OCI-LY1 (cell line): Measurements from ENCODE around the gene MAZ.

Experiments
- H2AFZ ChIP-seq: fragments of 200-600 bp; sonication (generic), shearing (Covaris generic); 2 replicates; pipeline ENCODE4 v1.6.0; 2014; ENCODE audit warnings: antibody characterized with exemption, mild to moderate bottlenecking, low read length
- H3F3A ChIP-seq: fragments of 200-600 bp; sonication (generic), shearing (Covaris generic); 2 replicates; pipeline ENCODE4 v1.6.0; 2014; ENCODE audit warnings: mild to moderate bottlenecking, antibody characterized with exemption, low read length, moderate library complexity; ENCODE audit not compliant: insufficient read depth
- H3K27ac ChIP-seq: fragments of 200-600 bp; sonication (generic); 2 replicates; pipeline ENCODE4 v1.5.1; 2014; ENCODE audit warnings: low read length, mixed run types, mild to moderate bottlenecking, low read depth; ENCODE audit not compliant: poor library complexity, severe bottlenecking
- H3K27me3 ChIP-seq: fragments of 200-600 bp; sonication (generic); 2 replicates; pipeline ENCODE4 v1.6.0; 2014; ENCODE audit warnings: antibody characterized with exemption, mild to moderate bottlenecking, low read length, moderate library complexity; ENCODE audit not compliant: insufficient read depth
- H3K36me3 ChIP-seq: fragments of 200-600 bp; sonication (generic); 2 replicates; pipeline ENCODE4 v1.6.1; 2014; ENCODE audit warnings: mild to moderate bottlenecking, antibody characterized with exemption, low read length, moderate library complexity, mixed read lengths; ENCODE audit not compliant: insufficient read depth
- H3K4me1 ChIP-seq: fragments of 200-600 bp; sonication (generic); 2 replicates; pipeline ENCODE4 v1.5.1; 2014; ENCODE audit warnings: mild to moderate bottlenecking, low read length, moderate library complexity; ENCODE audit not compliant: insufficient read depth, severe bottlenecking
- H3K4me2 ChIP-seq: fragments of 200-600 bp; sonication (generic), shearing (Covaris generic); 2 replicates; pipeline ENCODE4 v1.6.1; 2014; ENCODE audit warnings: low read length
- H3K4me3 ChIP-seq: fragments of 200-600 bp; sonication (generic); 2 replicates; pipeline ENCODE4 v1.5.1; 2014; ENCODE audit warnings: low read length, low read depth, mild to moderate bottlenecking, mixed read lengths; ENCODE audit not compliant: poor library complexity, severe bottlenecking
- H3K79me2 ChIP-seq: fragments of 200-600 bp; shearing (Covaris generic); 2 replicates; pipeline ENCODE4 v1.6.1; 2016; ENCODE audit warnings: mixed run types, low read length, mixed read lengths; ENCODE audit not compliant: insufficient read depth
- H3K9ac ChIP-seq: fragments of 200-600 bp; sonication (generic), shearing (Covaris generic); 2 replicates; pipeline ENCODE4 v1.6.1; 2014; ENCODE audit warnings: mild to moderate bottlenecking, low read length, mixed read lengths
- H3K9me2 ChIP-seq: fragments of 200-600 bp; sonication (generic), shearing (Covaris generic); 2 replicates; pipeline ENCODE4 v1.6.1; 2014; ENCODE audit warnings: low read depth, mild to moderate bottlenecking, low read length, mixed read lengths
- H3K9me3 ChIP-seq: fragments of 200-600 bp; shearing (Covaris generic); 2 replicates; pipeline ENCODE4 v1.6.1; 2014; ENCODE audit warnings: low read length, mixed read lengths
- H4K20me1 ChIP-seq: fragments of 200-600 bp; sonication (generic), shearing (Covaris generic); 2 replicates; pipeline ENCODE4 v1.6.0; 2016; ENCODE audit warnings: mild to moderate bottlenecking, low read length; ENCODE audit not compliant: insufficient read depth
- EZH2 ChIP-seq: fragments of 200-600 bp; sonication (generic), shearing (Covaris generic); IDR thresholded peaks from 2 replicates; pipeline ENCODE4 v1.8.0; 2017; ENCODE audit warnings: borderline replicate concordance, mixed run types, mild to moderate bottlenecking, antibody characterized with exemption, low read length, moderate library complexity, mixed read lengths
- TF ChIP-seq, protein P1 (sequence below): fragments of 200-600 bp; sonication (generic), shearing (Covaris generic); IDR thresholded peaks from 2 replicates; pipeline ENCODE4 v1.5.1; 2017; ENCODE audit warnings: mild to moderate bottlenecking, antibody characterized with exemption, low read length, moderate library complexity, mixed read lengths

Gene MAZ

DNA sequence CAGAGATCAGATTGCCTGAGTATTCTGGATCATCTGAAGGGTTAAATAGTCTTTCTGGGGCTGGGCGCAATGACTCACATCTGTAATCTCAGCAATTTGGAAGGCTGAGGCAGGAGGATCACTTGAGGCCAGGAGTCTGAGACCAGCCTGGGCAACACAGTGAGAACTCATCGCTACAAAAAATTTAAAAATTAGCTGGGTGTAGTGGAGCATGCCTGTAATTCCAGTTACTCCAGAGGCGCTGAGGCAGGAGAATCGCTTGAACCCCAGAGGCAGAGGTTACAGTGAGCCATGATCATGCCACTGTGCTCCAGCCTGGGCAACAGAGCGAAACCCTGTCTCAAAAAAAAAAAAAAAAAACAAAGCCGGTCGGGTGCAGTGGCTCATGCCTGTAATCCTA lies 29.6 kb downstream of the MAZ start:
- H3K4me2 ChIP-seq, result no peak overlapping the region
- H3K4me1 ChIP-seq, result no peaks in the 10 kb centered on the region
- TF ChIP-seq, protein P1, sequence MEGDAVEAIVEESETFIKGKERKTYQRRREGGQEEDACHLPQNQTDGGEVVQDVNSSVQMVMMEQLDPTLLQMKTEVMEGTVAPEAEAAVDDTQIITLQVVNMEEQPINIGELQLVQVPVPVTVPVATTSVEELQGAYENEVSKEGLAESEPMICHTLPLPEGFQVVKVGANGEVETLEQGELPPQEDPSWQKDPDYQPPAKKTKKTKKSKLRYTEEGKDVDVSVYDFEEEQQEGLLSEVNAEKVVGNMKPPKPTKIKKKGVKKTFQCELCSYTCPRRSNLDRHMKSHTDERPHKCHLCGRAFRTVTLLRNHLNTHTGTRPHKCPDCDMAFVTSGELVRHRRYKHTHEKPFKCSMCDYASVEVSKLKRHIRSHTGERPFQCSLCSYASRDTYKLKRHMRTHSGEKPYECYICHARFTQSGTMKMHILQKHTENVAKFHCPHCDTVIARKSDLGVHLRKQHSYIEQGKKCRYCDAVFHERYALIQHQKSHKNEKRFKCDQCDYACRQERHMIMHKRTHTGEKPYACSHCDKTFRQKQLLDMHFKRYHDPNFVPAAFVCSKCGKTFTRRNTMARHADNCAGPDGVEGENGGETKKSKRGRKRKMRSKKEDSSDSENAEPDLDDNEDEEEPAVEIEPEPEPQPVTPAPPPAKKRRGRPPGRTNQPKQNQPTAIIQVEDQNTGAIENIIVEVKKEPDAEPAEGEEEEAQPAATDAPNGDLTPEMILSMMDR, result no peak
- no peak for TF ChIP-seq EZH2
- H4K20me1 ChIP-seq, result no peaks in the 10 kb centered on the region
- H2AFZ ChIP-seq, result no peak overlapping the region
- no peak overlapping the region for H3K4me3 ChIP-seq
- no peaks in the 10 kb centered on the region for H3K9me3 ChIP-seq
- H3K9ac ChIP-seq, result no peak overlapping the region
- H3K27me3 ChIP-seq, result no peaks in the 10 kb centered on the region
- no peaks in the 10 kb centered on the region for H3K79me2 ChIP-seq
- no peaks in the 10 kb centered on the region for H3K9me2 ChIP-seq
- no peak overlapping the region for H3K27ac ChIP-seq
- no peaks in the 10 kb centered on the region for H3K36me3 ChIP-seq
- no peaks in the 10 kb centered on the region for H3F3A ChIP-seq

DNA sequence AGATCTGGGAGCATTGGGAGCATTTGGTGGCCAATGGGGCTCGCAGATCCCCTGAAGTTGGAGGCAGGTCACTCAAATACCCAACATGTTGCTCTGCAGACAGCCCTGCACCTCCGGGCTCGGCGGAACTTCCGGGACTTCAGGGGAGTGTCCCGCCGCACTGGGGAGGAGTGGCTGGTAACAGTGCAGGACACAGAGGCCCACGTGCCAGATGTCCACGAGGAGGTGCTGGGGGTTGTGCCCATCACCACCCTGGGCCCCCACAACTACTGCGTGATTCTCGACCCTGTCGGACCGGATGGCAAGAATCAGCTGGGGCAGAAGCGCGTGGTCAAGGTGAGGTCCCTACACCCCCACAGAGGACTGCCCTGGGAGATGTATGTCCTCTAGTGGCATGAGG lies 30.3 kb downstream of the MAZ start:
- Histone ChIP-seq H3K36me3 (no peaks in the 10 kb centered on the region), H3K9me3 (no peaks in the 10 kb centered on the region), H3F3A (no peaks in the 10 kb centered on the region), H3K4me3 (no peak overlapping the region), H3K9me2 (no peaks in the 10 kb centered on the region), H2AFZ (no peak overlapping the region), H3K27me3 (no peaks in the 10 kb centered on the region), H3K4me2 (no peak overlapping the region), H3K27ac (no peak overlapping the region), H3K4me1 (no peaks in the 10 kb centered on the region), H3K9ac (no peak overlapping the region), H4K20me1 (no peaks in the 10 kb centered on the region), H3K79me2 (no peaks in the 10 kb centered on the region)
- TF ChIP-seq, protein P1, result no peak
- no peak for TF ChIP-seq EZH2

DNA sequence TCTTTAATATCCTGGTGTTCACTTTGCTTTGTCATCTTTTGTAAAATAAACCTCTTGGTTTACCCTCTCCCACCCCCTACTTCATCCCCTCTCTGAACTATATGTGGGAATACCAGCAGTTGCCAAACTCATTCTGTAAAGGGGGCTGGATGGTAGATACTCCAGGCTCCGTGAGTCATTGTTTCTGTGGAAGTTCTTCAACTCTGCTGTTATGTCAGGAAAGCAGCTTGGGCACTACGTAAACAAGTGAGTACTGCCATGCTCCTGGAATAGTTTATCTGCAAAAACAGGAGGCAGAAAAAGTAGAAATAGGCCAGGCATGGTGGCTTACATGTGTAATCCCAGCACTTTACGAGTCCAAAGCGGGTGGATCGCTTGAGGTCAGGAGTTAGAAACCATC lies 31.5 kb downstream of the MAZ start:
- Histone ChIP-seq H3K4me2 (no peak overlapping the region), H4K20me1 (no peaks in the 10 kb centered on the region), H3K9ac (no peak overlapping the region), H2AFZ (no peak overlapping the region), H3K27me3 (no peaks in the 10 kb centered on the region), H3K36me3 (no peaks in the 10 kb centered on the region), H3K4me3 (no peak overlapping the region), H3K4me1 (no peaks in the 10 kb centered on the region), H3K9me3 (no peaks in the 10 kb centered on the region), H3F3A (no peaks in the 10 kb centered on the region), H3K79me2 (no peaks in the 10 kb centered on the region), H3K27ac (no peak overlapping the region), H3K9me2 (no peaks in the 10 kb centered on the region)
- no peak for TF ChIP-seq EZH2
- TF ChIP-seq, protein P1, result no peak
